Stimulated activated CD8-positive, alpha-beta memory T cell treated with anti-CD3 and anti-CD28 coated beads, Interleukin-7, amount 100 ng/mL, for 4 hours (primary cell): ENCODE results near the gene ACTR6.

Experiments
- DNase-seq, 2 donors: peaks; one replicate each; pipeline ENCODE4 v3.0.0-alpha.2; 2020; ENCODE audit warnings: low read depth in 2 of 2

The ACTR6 gene

GRCh38 chr12:100266585-100266834 is 65.9 kb downstream of the ACTR6 start:
- DNase-seq: peak; percentile 82 to 86

- DNase-seq: peak; percentile 83 to 87
Measured at GRCh38 chr12:100266835-100267602, 66.4 kb downstream of the ACTR6 start, which contains the start of the genes DEPDC4 and SCYL2. TSS of gene DEPDC4 (minus strand) at chr12:100267079. CDS start at chr12:100267076, 3 bp downstream. TSS of gene SCYL2 (plus strand) at chr12:100267177. CDS start at chr12:100282971, 15,794 bp downstream.

GRCh38 chr12:100267603-100268281 is 67.1 kb downstream of the ACTR6 start:
- DNase-seq: peak; percentile 5 to 8

DNA sequence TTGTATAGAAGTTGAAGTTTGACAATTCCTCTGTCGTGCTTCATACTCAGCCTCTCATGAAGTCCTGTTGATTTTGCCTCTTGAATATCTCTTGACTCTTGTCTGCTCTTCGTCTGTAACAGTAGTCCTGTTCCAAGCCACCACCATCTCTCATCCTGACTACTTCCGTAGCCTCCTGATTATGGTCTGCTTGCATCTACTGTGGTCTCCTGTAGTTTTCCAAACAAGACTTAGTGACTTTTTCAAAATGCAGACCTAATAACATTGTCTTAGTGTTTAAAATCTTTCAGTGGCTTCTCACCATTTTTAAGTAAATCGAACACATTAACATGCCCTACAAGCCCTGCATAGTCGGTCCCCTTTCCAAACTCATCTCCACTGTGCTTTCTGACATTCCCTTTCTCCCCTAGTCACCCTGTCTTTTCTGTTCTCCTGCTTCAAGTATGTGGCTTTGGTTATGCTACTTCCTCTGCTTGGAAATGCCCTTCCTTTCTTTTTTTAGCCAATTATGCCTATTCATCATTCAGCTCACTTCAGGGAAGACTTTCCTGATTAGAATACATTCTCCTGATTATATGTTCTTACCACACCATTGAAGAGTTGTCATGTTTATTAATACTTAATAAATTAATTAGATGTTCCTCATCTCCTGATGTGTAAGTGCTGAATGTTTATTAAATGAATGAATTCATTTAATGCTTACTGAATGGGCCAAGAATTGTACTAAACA is 68.4 kb downstream of the ACTR6 start:
- DNase-seq: no peak

- DNase-seq: no peak
Measured at GRCh38 chr12:100273782-100274181, 73.2 kb downstream of the ACTR6 start.
